ENCODE data around the gene PDE3B. TPM values are rescaled to one million over a fixed set of nuclear protein-coding genes. Genes with fewer than 3 reads are reported as not detected.

PDE3B gene
- total RNA-seq, 1 donor = 0.36 TPM

DNA sequence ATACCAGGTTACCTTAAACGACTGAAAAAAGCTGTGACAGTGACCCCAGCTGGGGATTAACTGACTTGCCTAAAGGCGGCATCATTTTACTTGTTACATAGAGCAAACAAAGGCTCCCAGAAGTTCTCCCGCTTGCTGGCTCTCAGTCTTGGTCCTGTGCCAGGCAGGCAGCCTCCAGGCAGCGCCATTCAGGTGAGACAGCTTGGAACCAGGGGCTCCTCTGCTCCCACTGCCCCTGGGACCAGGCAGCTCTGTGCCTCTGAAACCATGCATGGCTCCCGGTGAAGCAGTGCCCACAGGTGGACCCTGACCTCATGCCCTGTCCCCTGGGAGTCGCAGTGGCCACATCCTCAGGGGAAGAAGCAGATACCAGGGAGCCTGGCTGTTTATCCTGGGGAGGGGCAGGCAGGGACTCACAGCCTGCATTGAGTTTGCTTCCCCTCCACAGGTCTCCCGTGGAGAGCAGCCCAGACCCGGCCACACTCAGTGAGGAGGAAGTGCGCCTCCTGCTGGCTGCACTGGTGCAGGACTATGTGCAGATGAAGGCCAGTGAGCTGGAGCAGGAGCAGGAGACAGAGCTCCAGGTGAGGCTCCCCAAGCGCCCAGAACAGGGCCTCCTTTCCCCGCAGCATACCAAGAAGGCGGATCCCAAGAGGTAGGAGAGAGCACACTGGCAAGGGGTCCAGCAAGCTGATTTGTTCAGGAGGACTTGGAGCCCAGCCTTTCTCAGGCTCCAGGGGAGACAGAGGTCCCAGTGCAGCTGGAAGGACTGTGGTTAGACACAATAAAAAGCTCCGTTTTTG, 264.0 kb downstream of the PDE3B start:
- TF ChIP-seq, protein P1, sequence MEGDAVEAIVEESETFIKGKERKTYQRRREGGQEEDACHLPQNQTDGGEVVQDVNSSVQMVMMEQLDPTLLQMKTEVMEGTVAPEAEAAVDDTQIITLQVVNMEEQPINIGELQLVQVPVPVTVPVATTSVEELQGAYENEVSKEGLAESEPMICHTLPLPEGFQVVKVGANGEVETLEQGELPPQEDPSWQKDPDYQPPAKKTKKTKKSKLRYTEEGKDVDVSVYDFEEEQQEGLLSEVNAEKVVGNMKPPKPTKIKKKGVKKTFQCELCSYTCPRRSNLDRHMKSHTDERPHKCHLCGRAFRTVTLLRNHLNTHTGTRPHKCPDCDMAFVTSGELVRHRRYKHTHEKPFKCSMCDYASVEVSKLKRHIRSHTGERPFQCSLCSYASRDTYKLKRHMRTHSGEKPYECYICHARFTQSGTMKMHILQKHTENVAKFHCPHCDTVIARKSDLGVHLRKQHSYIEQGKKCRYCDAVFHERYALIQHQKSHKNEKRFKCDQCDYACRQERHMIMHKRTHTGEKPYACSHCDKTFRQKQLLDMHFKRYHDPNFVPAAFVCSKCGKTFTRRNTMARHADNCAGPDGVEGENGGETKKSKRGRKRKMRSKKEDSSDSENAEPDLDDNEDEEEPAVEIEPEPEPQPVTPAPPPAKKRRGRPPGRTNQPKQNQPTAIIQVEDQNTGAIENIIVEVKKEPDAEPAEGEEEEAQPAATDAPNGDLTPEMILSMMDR (IDR thresholded peaks at IDR 0.05; ENCODE audit: extremely low read depth, low read depth, low read length) = peak; percentile 77
- H3K4me2 ChIP-seq (ENCODE audit: insufficient read depth, low read length) = no peak overlapping the region
- peak; percentile 35 for DNase-seq (ENCODE audit: insufficient read length, low spot score, missing footprints)
- H3K27me3 ChIP-seq (ENCODE audit: insufficient read depth, low read length) = no peaks in the 10 kb centered on the region
- H4K20me1 ChIP-seq (ENCODE audit: insufficient read depth, low read length) = no peaks in the 10 kb centered on the region
- peaks cover 4% of the 10 kb centered on the region for H3K4me1 ChIP-seq (ENCODE audit: insufficient read depth, low read length)
- no peak overlapping the region for H3K4me3 ChIP-seq (ENCODE audit: insufficient read depth, low read length)
- no peaks in the 10 kb centered on the region for H3K79me2 ChIP-seq (ENCODE audit: insufficient read depth, low read length)
- H2AFZ ChIP-seq (ENCODE audit: low read length) = no peak overlapping the region
- H3K36me3 ChIP-seq (ENCODE audit: insufficient read depth, low read length) = no peaks in the 10 kb centered on the region
- no peak overlapping the region for H3K27ac ChIP-seq (ENCODE audit: low read depth, low read length)
- no peaks in the 10 kb centered on the region for H3K9me3 ChIP-seq (ENCODE audit: low read depth, low read length)

DNA sequence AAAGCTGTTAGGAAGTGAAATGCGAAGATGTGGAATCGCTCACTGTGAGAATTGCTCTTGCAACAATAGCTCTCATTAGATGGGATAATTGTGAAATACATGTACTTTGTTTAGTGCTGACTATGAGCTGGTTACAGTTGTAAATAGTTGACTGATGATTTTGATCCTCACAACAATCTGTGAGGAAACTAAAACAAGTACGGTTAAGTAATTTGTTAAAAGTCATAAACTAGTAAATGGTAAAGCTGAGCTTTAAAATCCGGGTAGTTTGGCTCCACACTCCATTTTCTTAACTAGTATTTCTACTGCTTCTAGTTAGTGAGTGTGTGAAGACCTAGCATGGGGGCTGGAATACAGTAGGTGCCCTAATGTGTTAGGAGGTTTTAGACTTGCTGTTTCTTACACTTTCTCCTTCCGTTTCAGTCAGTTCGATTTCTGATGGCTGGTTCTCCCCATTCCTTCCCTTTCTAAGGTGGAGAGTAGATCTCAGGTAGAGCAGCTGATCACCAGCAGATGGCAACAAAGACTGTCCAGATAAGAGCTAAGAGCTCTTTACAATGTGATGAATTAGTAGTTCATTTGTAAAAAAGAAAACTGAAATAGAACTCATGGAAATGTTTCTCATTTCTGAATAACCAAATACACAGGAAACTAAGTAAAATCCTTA, 264.7 kb downstream of the PDE3B start:
- H3K4me3 ChIP-seq (ENCODE audit: insufficient read depth, low read length) = no peak overlapping the region
- no peaks in the 10 kb centered on the region for H4K20me1 ChIP-seq (ENCODE audit: insufficient read depth, low read length)
- peak; percentile 75 for DNase-seq (ENCODE audit: insufficient read length, low spot score, missing footprints)
- H3K27me3 ChIP-seq (ENCODE audit: insufficient read depth, low read length) = peaks cover 2% of the 10 kb centered on the region
- no peaks in the 10 kb centered on the region for H3K79me2 ChIP-seq (ENCODE audit: insufficient read depth, low read length)
- H3K27ac ChIP-seq (ENCODE audit: low read depth, low read length) = no peak overlapping the region
- peaks cover 4% of the 10 kb centered on the region for H3K4me1 ChIP-seq (ENCODE audit: insufficient read depth, low read length)
- H3K9me3 ChIP-seq (ENCODE audit: low read depth, low read length) = no peaks in the 10 kb centered on the region
- TF ChIP-seq, protein P1 (IDR thresholded peaks at IDR 0.05; ENCODE audit: extremely low read depth, low read depth, low read length) = peak; percentile 72
- H3K4me2 ChIP-seq (ENCODE audit: insufficient read depth, low read length) = no peak overlapping the region
- H2AFZ ChIP-seq (ENCODE audit: low read length) = no peak overlapping the region
- H3K36me3 ChIP-seq (ENCODE audit: insufficient read depth, low read length) = no peaks in the 10 kb centered on the region

DNA sequence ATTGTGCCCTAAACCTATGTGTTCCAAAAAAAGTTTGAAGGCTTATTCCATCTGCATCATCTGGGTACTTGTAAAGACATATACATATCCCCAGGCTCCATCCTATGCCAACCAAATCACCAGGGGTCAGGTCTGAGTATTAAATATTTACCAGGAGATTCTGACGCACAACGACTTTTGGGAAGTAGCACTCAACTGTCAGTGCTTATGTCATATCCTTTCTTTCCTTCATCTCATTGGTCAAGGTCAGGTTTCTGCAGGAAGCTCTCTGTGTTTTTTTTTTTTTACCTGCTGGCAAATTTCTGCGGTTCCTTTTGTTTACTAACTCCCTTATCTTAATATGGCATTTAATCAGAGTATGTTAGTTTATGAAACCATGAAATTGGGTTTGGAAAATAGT, 270.9 kb downstream of the PDE3B start:
- no peaks in the 10 kb centered on the region for H3K9me3 ChIP-seq (ENCODE audit: low read depth, low read length)
- no peaks in the 10 kb centered on the region for H4K20me1 ChIP-seq (ENCODE audit: insufficient read depth, low read length)
- no peak overlapping the region for H3K27ac ChIP-seq (ENCODE audit: low read depth, low read length)
- no peak overlapping the region for H3K4me2 ChIP-seq (ENCODE audit: insufficient read depth, low read length)
- TF ChIP-seq, protein P1 (IDR thresholded peaks at IDR 0.05; ENCODE audit: extremely low read depth, low read depth, low read length) = no peak
- H3K4me1 ChIP-seq (ENCODE audit: insufficient read depth, low read length) = no peaks in the 10 kb centered on the region
- no peak overlapping the region for H3K4me3 ChIP-seq (ENCODE audit: insufficient read depth, low read length)
- H3K79me2 ChIP-seq (ENCODE audit: insufficient read depth, low read length) = no peaks in the 10 kb centered on the region
- H3K27me3 ChIP-seq (ENCODE audit: insufficient read depth, low read length) = peaks cover 2% of the 10 kb centered on the region
- H3K36me3 ChIP-seq (ENCODE audit: insufficient read depth, low read length) = no peaks in the 10 kb centered on the region
- H2AFZ ChIP-seq (ENCODE audit: low read length) = no peak overlapping the region
- DNase-seq (ENCODE audit: insufficient read length, low spot score, missing footprints) = no peak

DNA sequence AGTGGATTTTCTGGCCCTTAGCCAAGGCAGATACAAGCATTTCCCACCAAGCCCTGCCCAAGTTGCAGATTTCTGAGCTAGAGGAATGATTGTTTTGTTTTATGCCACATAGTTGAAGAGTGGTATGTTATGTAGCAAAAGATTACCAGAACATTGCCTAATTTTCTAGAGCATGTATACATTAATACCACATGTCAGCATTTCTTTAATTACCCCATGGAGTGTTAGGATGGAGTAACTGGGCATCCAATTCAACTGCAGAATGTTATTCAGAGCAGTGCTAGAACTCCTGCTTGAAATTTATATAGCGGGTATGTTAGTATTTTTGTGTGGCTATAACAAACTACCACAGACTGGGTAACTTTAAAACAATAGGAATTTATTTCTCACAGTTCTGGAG, 272.8 kb downstream of the PDE3B start:
- Histone ChIP-seq H3K4me2 (ENCODE audit: insufficient read depth, low read length) (no peak overlapping the region), H3K36me3 (ENCODE audit: insufficient read depth, low read length) (no peaks in the 10 kb centered on the region), H3K27ac (ENCODE audit: low read depth, low read length) (no peak overlapping the region), H3K79me2 (ENCODE audit: insufficient read depth, low read length) (no peaks in the 10 kb centered on the region), H2AFZ (ENCODE audit: low read length) (no peak overlapping the region), H3K9me3 (ENCODE audit: low read depth, low read length) (no peaks in the 10 kb centered on the region), H3K27me3 (ENCODE audit: insufficient read depth, low read length) (peaks cover 6% of the 10 kb centered on the region), H4K20me1 (ENCODE audit: insufficient read depth, low read length) (no peaks in the 10 kb centered on the region), H3K4me1 (ENCODE audit: insufficient read depth, low read length) (no peaks in the 10 kb centered on the region), H3K4me3 (ENCODE audit: insufficient read depth, low read length) (no peak overlapping the region)
- TF ChIP-seq, protein P1 (IDR thresholded peaks at IDR 0.05; ENCODE audit: extremely low read depth, low read depth, low read length) = no peak
- no peak for DNase-seq (ENCODE audit: insufficient read length, low spot score, missing footprints)

Measured in osteoblast (primary cell).